LNCaP clone FGC (cell line): ENCODE data around the gene FBXW10.
"Not testable (repeated sequence)": the region's sequence is repeated elsewhere in the genome, so short reads cannot be mapped to it uniquely, and the experiment has no call there.

Source experiments
- DNase-seq: peaks from one replicate; pipeline ENCODE4 v3.0.0-alpha.2; 2011; ENCODE audit warnings: low read depth
- H3K4me3 ChIP-seq: 2 replicates; pipeline ENCODE4 v1.5.1; 2011; ENCODE audit warnings: mild to moderate bottlenecking, low read depth, low read length, control low read depth
- TF ChIP-seq, protein P1 (sequence below): IDR thresholded peaks from 2 replicates; pipeline ENCODE4 v1.5.1; 2012; ENCODE audit warnings: mild to moderate bottlenecking; ENCODE audit not compliant: control insufficient read depth, insufficient read depth; ENCODE audit errors: extremely low read depth

The FBXW10 gene, protein sequence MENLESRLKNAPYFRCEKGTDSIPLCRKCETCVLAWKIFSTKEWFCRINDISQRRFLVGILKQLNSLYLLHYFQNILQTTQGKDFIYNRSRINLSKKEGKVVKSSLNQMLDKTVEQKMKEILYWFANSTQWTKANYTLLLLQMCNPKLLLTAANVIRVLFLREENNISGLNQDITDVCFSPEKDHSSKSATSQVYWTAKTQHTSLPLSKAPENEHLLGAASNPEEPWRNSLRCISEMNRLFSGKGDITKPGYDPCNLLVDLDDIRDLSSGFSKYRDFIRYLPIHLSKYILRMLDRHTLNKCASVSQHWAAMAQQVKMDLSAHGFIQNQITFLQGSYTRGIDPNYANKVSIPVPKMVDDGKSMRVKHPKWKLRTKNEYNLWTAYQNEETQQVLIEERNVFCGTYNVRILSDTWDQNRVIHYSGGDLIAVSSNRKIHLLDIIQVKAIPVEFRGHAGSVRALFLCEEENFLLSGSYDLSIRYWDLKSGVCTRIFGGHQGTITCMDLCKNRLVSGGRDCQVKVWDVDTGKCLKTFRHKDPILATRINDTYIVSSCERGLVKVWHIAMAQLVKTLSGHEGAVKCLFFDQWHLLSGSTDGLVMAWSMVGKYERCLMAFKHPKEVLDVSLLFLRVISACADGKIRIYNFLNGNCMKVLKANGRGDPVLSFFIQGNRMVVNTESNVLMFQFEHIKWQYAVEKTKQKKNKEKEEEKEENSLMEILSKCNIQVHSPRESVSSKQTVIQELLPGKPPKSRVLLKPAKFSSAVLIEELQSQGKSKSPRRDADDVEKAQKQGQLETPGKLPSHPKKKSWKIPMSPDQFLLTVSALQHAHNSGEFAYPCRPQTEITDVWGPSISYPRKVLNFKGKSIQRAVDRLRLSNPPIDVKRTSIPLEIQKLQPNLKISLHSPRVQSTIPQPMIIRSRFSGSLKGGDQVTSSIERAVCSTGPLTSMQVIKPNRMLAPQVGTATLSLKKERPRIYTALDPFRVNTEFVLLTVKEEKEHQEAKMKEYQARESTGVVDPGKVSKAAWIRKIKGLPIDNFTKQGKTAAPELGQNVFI

DNA sequence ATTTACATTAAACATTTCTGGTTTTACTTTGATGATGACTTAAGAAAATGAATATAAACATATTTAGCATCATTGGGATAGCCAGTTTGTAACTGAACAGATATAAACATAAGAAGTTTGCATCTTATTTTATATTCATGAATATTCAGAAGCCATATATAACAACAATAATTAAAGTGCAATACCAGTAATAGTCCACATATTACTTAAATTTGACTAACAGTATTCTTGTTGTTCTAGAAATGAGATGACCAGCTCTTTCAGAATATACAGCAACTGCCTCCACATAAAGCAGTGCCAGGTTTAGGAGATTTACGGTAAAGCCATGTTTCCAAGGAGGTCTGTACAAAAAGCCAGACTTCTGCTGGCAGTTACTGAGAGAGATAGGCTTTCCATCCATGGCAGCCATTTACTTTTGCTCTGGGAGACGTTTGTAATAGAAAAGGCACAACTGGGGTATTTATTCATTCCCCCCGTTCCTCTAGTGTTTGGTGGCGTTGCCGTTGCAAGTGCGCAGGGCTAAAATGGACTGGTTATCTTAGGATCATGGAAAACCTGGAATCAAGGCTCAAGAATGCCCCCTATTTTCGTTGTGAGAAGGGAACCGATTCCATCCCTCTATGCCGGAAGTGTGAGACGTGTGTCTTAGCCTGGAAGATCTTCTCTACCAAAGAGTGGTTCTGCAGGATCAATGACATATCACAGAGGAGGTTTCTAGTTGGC, at the start of gene FBXW10:
Gene FBXW10 (plus strand): TSS at position 356 of the 723 bp plus-strand sequence. CDS start 191 bp downstream, at position 547.
- not testable (repeated sequence) for H3K4me3 ChIP-seq, DNase-seq

DNA sequence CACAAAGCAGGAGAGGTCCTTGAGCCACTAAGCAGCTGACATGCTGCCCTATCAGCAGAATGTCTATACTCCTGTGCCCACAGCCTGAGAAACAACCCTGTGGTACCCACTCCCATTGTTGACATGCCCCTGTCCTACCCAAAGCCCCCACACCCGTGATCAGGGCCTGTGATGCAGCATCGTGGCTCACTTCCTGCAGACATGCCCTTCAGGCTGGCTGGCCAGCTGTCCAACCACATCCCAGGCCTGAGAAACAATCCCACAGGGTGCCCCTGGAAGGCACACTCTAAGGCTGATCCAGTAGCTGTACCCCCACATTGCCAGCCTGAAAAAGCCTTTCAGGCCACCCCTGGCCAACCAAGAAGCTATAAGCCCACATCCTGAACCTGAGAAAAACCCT, 48.7 kb upstream of the FBXW10 start:
- DNase-seq, H3K4me3 ChIP-seq: not testable (repeated sequence)

DNA sequence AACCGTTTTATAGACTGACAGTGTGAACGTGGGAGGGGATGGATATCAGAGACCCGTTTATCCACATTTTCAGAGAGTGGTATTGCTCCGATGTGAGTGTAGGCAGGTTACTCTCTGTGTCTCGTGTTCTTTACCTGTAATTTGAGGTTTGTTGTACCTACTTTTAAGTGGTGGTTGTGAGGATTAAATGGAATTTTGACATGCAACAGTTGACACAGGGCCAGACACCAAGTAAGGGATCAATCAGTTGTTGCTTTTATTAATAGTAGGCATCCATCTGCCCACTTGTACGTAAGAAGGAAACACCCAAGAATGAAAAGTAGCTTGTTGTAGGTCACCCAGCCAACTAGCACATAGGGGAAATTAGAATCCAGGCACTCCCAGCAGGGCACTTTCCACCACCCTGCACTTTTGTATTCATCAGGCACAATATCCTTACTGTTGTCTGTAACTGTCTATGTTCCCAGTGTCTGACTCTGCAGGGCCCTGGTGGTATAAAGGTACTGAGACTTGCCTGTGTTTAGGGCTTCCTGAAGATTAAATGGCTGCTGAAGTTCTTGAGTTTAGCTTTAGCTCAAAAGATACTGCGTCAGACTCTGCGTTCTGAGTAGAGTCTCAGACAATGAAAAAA, 45.3 kb upstream of the FBXW10 start:
- peak overlapping the region; percentile 64 for H3K4me3 ChIP-seq
- DNase-seq = not testable (repeated sequence)

DNA sequence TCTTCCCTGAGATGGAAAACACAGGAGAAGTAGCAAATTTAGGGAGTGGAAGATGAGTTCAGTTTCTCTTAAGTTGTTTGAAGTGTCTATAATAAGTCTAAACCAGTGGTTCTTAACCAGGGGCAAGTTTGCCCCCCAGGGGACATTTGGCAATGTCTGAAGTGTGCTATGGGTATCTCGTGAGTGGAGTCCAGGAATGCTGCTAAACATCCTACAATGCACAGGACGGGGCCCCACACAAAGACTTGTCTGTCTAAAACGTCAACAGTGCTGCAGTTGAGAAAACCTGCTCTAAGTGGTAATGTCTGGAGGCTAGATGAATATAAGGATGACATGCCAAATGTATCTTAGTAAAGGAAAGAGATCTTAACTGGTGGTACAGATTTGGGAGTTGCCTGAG, 37.9 kb upstream of the FBXW10 start:
- not testable (repeated sequence) for DNase-seq, H3K4me3 ChIP-seq

DNA sequence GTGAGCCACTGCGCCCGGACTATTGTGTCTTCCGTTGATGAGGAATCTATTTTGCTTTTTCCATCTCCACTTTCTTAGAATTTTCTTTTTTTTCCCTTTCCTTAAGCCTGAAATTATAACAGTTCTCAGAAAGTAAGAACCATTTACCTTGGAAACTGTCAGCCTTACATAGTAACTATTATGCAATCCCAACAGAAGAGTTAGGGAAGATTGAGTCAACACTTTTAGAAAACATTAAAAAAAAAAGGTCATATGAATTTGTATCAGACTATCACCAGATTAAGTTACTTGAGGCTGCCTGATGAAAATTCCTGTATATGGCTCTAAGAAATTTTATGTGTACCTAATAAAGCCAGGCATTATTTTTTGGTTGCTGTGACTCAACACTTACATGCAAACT, 35.6 kb upstream of the FBXW10 start:
- not testable (repeated sequence) for DNase-seq, H3K4me3 ChIP-seq

DNA sequence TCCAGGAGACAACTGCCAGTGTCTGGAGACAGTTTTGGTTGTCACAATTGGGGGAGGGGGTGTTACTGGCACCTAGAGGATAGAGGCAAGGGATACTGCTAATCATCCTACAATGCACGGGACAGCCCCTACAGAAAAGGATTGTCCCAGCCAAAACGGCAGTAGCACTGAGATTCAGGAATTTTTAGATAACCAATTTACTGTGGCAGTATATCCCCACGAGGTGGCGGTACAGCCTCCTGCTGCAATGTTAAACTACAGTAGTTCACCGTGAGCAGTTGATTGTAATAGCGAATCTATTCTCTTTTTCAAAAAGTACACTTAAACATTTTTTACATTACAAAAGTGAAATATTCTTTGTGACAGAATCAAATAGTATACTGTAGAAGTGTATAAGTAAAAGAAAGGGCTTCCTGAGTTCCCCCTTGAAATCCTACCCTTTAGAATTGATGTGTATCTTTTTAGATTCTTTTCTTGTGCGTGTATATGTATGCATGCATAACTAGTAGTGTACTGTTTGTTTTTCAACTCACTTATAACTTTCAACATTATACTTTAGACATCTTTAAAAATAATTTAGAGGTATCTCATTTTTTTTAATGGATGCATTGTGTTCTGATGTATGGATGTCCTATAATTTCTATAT, 31.4 kb upstream of the FBXW10 start:
- H3K4me3 ChIP-seq = not testable (repeated sequence)
- TF ChIP-seq, protein P1, sequence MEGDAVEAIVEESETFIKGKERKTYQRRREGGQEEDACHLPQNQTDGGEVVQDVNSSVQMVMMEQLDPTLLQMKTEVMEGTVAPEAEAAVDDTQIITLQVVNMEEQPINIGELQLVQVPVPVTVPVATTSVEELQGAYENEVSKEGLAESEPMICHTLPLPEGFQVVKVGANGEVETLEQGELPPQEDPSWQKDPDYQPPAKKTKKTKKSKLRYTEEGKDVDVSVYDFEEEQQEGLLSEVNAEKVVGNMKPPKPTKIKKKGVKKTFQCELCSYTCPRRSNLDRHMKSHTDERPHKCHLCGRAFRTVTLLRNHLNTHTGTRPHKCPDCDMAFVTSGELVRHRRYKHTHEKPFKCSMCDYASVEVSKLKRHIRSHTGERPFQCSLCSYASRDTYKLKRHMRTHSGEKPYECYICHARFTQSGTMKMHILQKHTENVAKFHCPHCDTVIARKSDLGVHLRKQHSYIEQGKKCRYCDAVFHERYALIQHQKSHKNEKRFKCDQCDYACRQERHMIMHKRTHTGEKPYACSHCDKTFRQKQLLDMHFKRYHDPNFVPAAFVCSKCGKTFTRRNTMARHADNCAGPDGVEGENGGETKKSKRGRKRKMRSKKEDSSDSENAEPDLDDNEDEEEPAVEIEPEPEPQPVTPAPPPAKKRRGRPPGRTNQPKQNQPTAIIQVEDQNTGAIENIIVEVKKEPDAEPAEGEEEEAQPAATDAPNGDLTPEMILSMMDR = peak; percentile 66
- DNase-seq = peak; percentile 7

DNA sequence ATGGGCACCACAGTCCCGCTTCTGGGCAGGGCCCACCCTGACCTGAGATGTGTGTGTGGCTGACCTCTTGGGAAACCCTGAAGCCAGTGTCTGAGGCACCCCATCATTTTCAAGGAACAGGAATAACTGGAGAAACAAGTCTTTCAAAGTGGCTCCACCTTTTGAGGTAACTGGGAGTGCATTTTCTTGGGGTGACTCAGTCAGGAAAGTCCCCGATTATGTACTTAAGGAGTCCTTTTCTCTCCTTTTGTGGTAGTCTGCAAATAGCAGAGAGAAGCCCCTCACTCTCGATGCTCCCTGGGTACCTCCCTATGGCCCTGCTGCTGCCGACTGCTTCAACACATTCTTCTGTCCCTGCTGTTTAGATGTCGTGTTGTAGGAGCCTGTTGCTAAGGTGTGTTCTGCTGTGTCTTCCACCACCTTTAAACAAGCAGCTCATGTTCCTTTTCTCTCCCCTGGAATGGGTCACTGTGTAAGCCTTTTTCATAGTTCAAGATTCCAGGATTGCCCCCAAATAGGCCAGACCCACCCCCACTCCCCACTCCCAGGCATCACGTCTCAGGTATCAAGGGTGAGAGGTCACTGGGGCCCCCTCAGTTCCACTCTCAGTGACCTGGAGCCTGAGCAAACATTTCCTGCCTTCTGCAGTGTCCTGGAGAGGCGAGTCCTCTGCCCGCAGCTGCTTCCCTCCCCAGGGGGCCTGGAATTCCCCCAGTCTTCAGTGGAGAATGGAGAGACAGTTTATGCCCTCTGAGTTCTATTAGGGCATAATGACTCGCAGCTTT, 25.0 kb upstream of the FBXW10 start:
- not testable (repeated sequence) for DNase-seq, H3K4me3 ChIP-seq

DNA sequence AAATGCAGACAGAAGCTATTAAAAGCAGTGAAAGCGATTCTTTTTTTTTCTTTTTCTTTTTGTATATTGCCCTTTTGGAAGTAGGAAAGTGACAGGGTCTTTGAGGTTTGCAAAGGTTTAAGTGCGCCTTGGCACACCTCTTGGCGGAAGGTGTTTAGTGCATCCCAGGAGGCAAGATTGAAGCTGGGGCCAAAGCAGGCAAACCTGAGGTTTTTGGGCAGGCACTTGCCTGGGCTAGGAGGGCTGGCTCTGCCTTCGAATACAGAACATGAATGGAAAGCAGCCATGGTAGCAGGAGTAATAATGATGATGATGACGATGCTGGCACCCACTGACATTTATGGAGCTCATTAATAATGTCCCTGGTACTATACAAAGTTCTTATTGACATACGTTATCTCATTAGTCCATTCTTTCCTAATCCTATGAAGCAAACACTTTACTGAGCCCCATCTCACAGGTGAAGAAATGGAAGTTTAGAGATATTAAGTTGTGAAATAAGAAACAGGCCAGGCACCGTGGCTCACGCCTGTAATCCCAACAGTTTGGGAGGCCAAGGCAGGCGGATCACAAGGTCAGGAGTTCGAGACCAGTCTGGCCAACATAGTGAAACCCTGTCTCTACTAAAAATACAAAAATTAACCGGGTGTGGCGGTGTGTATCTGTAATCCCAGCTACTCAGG, 24.3 kb upstream of the FBXW10 start:
- not testable (repeated sequence) for DNase-seq

DNA sequence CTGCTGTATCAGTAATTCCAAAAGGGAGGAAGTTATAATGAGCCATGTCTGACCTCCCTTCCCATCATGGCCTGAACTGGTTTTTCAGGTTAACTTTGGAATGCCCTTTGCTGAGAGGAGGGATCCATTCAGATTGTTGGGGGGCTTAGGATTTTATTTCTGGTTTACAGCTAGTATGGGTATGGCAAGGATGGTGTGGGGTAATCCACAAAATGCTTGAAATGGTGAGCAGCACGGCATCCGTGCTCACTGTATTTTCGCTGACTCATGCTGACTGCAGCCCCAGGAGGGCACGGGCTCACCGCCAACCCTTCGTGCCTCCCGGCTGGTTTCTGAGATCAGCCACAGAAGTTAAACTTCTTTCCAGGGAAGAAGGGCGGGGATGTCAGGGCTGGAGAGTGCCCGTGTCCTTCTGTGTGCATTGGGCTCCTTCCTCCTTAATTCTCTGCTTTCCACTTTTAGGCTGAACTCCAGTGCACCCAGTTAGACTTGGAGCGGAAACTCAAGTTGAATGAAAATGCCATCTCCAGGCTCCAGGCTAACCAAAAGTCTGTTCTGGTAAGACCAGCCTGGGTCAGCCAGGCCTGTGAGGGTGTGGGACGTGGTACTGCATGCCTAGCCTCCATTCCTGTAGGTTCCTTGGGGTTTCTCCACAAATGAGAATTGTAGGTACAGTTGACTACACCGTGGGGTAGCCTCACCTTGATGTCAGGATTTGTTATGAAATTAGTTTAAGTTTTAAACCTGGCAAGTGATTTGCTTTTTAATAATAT, 21.9 kb upstream of the FBXW10 start:
- H3K4me3 ChIP-seq, DNase-seq: not testable (repeated sequence)

More for the DNA sequence above, 24.3 kb upstream of the FBXW10 start:
- H3K4me3 ChIP-seq = not testable (repeated sequence)

DNA sequence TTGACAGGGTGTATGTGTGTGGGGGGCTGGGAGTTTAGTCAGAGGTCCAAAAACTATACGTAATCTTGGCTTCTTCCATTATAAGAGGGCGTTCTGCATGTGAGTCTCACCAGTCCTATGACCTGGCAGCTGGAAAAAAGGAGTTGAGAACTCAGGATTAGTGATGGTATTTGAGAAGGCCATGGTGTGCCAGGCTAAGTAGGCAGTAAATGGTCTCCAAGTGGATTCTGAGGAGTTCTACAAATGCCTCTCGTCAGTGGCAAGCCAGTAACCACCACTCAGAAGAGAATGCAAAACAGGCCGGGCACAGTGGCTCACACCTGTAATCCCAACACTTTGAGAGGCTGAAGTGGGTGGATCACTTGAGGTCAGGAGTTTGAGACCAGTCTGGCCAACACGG, 21.2 kb upstream of the FBXW10 start:
- not testable (repeated sequence) for H3K4me3 ChIP-seq, DNase-seq

DNA sequence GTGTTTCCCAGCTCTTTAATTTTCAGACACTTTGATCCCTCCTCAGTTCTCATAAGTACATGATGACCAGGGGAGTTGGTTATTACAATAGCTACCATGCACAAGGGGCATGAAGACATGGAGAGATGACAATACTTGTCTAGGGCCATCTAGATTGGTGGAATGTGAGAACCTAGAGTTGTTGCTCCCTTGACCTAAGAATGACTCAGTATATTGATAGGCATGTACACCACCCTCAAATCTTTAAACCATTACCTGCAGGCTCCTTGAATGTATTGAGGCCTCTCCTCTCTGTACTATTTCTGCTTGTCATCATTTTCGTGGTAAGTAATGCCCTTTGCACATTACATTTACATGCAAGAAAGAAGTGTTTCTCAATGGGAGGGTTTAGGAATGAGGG, 20.3 kb upstream of the FBXW10 start:
- DNase-seq, H3K4me3 ChIP-seq: not testable (repeated sequence)

DNA sequence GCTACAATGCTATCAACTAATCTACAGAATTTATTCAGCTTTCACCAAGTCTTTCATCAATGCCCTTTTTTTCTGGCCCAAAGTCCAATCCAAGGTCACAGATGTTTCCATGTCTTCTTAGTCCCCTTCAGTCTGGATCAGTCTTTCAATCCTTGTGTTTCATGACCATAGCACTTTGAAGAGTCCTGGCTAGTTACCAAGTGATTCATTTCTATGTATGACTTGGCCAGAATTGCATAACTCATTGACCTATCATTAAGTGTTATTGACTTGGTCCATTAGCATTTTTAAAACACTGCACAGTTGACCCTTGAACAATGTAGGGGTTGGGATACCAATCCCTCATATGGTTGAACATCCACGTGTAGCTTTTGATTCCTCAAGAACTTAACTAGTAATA, 11.4 kb upstream of the FBXW10 start:
- DNase-seq, H3K4me3 ChIP-seq: not testable (repeated sequence)

DNA sequence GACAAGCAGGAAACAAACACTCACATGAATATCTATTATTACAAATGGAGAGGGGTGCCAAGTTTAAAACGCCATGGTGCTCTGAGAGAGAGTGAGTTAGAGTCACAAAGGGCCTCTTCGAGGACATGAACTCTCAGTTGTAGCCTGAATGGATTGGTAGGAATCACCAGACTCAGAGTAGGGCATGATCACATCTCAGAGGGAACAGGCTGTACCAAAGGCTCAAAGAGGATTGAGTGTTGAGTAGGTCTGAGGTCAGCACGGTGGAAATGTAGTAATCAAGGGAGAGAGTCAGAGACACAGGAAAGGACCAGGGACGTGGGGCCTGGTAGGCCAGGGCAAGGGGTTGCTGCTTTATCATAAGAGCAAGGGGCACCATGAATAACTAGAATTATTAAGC, 10.5 kb upstream of the FBXW10 start:
- H3K4me3 ChIP-seq, DNase-seq: not testable (repeated sequence)

DNA sequence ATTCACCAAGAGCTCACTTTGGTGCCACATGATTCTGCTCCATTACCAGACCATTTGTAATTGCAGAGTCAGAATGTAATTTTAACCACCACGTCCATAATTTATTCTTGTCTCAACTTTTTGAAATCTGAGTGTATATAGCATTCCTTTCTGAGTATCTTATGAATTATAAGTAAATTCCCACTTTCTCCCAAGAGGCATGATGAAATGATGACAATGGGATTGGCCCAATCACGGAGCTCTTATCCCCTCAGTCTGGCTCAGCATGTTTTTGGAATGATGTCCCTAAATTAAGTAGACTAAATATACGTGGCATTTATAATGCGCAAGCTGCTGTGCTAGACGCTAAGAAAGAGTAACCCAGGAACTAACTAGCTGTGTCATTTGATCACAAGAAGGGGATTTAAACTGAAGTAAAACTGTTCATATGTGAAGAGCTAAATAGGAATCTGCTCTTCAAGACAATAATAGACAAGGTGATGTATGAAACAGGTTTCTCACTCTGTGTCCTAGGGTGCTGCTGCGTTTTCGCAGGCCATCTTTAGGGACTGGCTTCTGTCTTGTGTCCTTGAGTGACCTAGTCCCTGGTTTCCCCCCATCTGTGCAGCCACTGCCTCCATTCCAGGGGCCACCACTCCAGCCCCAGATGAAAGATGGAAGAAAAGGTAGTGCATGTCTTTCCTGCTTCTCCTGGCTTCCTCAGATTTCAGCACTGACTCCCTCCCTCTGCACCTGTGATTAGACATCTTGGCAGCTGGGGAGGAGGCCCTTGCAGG, 4.0 kb upstream of the FBXW10 start:
- not testable (repeated sequence) for H3K4me3 ChIP-seq, DNase-seq
